NCI-H510A (cell line): ENCODE measurements around the gene NEK4.

ENCODE experiments used
- DNase-seq: peaks from one replicate; lab custom pipeline; 2025; lab: John Stamatoyannopoulos, UW

NEK4 gene

GRCh38 chr3:52770496-52771333 is at the start of gene NEK4:
TSS of gene NEK4 (minus strand) at chr3:52770940. CDS start at chr3:52770746, 194 bp downstream.
- peak; percentile 72 for DNase-seq

- DNase-seq = no peak
Observed at GRCh38 chr3:52819936-52820335, 49.2 kb upstream of the NEK4 start.

DNA sequence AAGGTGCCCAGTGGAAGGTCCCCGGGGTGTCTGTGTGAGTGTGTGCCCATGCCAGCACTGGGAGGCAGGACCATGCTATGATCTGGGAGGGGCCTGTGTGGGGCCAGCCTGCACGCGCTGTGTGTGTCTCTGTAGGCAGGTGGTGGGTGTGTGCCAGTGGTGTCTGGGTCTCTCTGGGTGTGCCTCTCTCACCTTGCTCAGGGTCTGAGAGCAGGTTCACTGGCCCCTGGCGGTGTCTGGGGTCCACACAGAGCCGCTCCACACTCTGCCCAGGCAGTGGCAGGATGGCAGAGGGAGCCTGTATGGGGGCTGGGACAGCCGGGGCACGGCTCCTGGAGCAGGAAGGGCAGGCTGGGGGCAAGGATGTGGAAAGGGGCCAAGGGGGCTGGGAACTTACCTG is 47.1 kb upstream of the NEK4 start:
- no peak for DNase-seq

DNA sequence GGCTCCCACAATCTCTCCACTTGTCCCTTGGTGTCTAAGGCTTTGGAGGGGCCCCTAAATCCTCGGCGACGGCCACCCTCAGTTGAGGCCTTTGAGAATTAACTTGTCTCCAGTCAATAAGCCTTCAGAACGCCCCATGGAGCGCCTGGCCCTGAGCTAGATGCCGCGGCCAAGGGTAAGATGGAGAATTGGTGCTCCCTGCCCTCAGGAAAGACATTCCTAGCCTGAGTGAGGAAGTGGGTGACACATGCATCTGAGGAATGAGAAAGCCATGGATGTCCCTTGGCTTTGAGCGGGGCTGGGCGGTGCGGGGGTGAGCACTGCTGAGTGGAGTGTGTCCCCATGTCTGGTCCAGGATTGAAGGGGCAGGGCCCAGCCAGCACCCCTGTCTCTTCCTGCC is 46.5 kb upstream of the NEK4 start:
- no peak for DNase-seq

GRCh38 chr3:52816654-52817053 is 45.9 kb upstream of the NEK4 start:
- no peak for DNase-seq

DNA sequence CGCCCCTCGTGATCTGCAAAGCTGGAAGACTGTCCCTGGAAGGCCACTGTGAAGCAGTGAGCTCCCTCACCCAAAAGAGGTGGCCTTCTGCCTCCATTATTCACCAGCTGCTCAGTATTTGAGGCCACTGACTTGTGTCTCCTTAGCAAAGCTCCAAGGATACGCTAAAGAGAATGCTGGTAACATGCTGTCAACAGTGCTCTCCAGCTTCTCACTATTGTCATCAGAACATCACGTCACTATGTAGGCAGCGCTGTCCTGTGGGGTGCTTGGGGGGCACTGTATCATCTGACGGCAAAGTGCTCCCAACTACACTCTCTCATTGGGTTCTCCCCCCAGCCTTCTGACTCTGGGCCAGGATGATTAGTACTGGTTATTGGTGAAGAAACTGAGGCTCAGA is 45.5 kb upstream of the NEK4 start:
- DNase-seq = no peak

DNA sequence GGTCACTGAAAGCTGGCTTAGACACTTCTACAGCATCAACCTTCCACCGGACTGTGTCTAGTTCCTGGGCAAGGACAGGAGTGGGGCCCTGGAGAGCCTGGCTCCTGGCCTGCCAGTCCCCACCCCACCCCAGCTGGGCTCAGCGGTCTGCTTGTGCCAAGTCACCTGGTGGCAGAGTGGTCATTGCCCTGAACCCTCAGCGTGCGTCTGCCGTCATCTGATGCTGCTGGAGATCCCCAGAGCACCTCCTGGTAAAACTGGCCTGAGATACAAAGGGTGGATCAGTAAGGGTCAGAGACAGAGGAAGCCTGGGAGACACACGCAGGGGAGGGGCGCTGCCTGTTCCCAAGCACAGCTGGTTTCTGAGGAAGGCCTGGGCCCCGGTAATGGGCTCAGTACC is 43.1 kb upstream of the NEK4 start:
- no peak for DNase-seq

GRCh38 chr3:52811452-52812011 is 40.8 kb upstream of the NEK4 start:
- no peak for DNase-seq

DNA sequence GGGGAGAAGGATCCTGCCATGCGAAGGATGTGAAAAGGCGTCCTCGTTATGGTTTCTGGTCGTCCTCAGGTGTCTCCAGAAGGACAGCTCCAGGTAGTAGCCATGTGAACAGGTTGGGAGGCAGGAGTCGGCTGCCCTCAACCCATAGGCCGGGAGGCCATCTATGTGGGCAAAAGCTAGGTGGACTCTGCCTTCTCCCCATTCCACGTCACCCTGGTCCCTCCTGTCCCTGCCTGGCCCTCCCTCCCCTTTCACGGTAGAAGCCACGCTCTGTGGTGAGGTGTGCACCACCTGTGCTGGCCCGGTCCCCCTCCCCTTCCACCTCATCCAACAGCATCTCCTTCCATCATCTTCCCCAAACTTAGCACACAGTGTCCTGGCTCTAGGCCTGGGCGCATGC is 40.2 kb upstream of the NEK4 start:
- DNase-seq = no peak

DNA sequence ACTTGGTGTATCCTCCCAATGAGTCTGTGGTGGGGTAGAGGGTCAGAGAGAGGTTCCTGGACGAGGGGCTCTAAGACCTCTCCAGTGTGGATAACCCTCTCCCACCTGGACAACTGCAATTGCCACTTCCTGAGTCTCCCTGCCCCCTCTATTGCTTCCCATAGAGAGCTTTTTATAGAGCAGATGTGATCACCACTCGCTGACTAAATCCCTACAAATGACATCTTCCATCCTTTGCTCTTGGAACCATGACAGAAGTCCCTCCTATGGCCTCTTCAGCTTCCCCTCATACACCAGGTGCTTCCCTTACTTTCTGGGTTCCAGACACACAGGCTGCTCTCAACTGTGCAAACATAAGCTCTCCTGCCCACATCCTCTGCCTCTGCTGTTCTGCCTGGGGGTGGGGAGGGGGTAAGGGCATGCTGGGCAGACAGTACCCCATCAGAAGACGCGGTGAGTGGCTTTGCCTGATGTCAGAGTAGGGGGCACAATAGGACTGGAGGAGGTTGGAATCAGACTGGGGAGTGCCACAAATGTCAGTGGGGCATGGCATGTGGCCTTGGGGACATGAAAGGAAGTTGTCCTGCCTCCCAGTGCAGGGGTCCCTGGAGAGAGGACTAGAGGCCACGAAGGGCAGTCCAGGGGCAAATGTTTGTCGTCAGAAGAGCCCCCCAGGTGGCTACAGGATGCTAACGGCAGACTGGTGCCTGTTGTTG is 39.1 kb upstream of the NEK4 start:
- DNase-seq = peak; percentile 53

- no peak for DNase-seq
Observed at GRCh38 chr3:52809149-52809548, 38.4 kb upstream of the NEK4 start.

DNA sequence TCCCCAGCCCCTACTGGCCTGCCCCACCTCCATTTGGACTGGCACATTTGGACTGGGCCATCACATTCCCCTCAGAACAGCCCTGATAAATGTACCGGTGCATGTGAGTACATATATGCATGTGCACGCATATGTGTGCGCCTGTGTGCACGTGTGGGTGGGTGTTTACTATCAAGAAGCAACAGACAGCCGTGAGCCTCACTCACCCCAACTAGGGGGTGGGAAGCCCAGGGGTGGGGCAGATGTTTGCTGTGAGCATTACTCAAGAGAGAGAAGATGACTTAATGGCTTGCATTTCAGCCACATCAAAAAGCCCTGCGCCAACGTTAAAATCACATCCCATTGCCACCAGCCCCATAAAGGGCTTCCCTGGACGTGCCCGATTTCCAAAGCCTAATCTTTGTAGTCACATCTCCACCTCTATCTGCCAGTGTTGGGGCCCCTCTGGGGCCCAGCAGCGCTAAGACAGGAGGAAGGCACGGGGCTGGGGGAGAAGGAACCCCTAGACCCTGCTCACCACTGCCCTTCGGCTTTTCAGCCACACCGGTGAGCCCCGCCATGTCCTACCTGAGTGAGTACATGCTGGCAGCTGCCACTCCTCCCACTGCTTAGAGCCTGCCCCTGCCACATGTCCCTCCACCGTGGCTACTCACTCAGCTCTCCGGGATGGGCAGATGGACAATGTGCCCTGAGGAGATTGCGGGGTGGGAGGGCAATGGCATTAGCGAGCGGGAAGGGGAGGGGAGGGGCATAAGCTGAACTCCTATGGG is 34.7 kb upstream of the NEK4 start:
- no peak for DNase-seq

DNA sequence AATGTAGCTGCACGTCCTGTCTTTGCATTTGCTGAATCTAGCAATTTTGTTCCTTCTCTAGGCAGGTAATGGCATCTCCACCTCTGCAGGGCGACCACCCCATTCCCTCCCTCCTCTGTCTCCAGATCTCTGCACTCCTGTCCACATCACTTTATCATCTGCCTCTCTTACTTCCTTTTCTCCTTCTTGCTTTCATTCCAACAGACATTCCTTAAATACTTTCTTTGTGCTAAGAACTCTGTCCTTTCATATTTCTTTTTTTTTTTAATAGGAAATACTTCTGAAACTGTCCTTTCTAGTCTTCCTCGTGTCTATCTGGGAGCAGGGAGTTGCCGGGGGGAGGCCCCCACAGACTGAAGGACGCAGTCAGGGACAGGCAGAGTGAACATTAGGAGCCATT is 31.1 kb upstream of the NEK4 start:
- DNase-seq = no peak

DNA sequence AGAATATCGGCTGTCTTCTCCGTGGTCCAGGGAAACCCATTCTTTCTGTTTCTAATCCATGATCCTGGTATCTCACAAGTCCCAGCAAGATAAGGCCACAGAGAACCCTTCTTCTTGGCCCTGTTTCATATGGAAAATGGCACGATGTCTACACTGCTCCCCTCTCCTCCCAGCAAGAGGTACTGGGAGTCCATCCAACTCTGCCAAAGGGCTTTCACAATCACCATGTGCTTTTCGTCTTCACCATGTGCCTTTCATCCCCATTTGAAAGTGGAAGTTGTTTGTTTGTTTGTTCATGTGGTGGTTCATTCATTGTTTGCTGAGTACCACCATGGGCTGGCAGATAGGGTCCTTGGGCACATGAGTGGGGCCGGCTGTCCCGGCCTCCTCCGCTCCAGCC is 29.3 kb upstream of the NEK4 start:
- no peak for DNase-seq

- no peak for DNase-seq
Observed at GRCh38 chr3:52798978-52799476, 28.3 kb upstream of the NEK4 start.

DNA sequence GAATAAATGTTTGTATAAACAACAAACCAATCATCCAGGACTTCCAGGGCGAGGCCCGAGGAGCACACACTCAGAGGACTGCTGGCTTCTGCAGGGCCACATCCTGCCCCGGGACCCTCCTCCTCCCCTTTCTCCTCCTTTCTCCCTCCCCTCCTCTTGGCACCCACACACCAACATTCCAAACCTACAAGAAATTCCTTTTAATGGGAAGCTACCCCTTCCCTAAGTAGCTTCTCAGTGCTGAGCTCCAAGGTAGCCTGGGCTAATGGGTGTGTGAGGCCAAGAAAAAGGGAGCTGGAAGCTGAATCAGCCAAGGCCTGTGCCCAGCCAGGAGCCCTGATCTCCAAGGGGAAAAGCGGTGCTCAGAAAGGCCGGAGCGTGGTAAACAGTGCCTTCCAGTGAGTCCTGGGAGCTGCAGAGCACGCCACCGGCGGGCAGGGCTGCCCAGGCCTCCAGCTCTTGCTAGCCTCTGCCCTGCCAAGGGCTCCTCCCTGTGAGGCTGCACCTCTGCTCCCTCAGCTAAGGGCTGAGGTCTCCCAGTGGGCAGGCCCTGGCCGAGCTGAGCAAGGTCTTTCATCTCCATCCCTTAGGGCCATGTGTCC is 27.7 kb upstream of the NEK4 start:
- no peak for DNase-seq

GRCh38 chr3:52796411-52796810 is 25.7 kb upstream of the NEK4 start:
- no peak for DNase-seq

DNA sequence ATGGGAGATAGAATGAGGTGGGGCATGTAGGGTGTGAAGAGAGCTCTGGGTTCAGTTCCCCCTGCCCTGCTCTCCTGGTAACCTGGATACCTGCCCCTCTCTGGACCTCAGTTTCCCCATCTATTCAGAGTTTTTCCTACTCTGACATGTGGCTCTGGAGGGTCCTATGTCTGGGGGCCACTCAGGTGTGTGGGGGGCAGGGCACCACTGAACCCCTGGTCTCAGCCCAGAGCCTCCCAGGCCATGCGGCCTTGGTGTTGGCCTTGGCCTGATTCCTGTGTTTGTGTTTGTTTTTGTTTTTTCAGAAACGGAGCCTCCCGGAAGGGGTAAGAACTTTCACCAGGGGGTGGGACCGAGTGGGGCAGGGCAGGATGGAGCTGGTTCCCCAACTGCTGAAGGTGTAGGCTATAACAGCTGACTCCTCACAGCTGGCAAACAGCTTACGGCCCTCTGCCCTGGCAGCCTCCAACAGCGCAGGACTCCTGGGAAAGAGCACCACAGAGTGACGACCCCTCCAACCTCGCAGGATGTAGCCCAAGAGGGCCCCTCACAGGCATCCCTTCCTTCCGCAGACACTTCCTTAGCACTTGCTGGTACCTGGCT is 24.7 kb upstream of the NEK4 start:
- DNase-seq = no peak

- no peak for DNase-seq
Observed at GRCh38 chr3:52794612-52795099, 23.9 kb upstream of the NEK4 start, which contains the start of gene ITIH3. TSS of gene ITIH3 (plus strand) at chr3:52794796. CDS start at chr3:52794804, 8 bp downstream.

GRCh38 chr3:52793702-52794611 is 23.2 kb upstream of the NEK4 start:
- DNase-seq = no peak
